ENCODE measurements around the gene GPR26.
"Not testable (repeated sequence)": the region's sequence is repeated elsewhere in the genome, so short reads cannot be mapped to it uniquely, and the experiment has no call there.

GPR26 gene

DNA sequence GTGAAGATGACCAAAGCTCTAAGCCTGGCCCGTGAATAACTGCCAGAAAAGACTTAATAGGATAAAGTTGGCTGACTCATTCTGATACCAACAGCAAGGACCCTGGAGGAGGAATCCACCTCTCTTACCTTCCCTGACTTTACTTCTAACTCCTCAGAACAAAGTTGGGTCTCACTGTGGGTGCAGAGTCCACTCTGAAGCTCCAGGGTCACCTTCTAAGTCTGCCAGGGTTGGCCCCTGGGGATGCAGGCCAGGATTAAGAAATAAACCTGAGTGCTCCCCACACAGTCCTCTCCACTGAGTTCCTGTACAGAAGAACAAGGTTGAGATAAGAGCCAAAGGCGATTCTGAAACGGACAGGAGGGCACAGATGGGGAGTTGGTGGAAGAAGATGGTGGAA lies 54.4 kb downstream of the GPR26 start:
- no peak for DNase-seq

DNA sequence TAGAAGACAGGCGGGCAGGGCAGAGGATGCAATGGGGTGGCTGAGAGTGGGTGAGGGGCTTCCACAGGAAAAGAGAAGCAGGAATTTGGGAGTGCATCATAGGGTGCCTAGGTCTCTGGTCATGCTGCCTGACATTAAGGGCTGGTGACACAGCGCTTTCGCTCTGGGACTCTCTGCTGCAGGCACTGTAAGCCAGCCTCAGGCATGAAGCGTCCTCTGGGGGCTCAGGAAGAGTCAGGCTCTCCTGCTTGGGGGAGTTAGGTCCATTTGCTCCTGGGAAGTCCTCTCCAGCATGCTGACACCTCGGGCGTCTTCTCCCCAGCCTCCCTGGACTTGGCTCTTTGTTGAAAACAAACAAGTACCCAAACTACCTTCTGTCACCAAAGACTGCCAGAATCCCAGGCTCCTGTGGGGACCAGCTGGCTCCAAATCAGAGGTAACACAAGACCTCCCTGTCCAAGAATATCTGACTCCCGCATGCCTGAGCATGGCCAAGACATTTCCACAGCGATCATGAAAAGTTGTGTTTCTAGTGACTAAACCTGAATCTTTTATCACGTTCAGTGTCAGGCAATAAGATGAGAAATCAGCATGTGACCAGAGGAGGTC lies 55.4 kb downstream of the GPR26 start:
- no peak for DNase-seq

DNA sequence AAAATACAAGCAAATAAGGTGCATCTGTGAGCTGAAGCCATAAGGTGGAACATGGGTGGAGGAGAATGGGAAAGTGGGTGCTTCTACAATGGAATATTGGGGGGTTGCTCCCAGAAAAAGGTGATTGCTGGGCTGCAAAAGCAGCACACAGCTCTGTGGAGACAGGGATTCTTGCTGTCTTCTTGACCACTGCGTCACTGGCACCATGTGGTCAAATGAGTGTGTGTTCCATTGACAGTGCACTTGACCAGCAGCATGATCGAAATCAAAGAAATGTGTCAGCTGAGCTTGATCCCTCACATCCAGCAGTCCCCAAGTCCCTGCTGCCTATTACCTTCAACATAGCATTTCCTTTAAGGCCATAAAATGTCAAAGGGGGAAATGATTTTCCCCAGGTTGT lies 56.2 kb downstream of the GPR26 start:
- DNase-seq, result no peak

DNA sequence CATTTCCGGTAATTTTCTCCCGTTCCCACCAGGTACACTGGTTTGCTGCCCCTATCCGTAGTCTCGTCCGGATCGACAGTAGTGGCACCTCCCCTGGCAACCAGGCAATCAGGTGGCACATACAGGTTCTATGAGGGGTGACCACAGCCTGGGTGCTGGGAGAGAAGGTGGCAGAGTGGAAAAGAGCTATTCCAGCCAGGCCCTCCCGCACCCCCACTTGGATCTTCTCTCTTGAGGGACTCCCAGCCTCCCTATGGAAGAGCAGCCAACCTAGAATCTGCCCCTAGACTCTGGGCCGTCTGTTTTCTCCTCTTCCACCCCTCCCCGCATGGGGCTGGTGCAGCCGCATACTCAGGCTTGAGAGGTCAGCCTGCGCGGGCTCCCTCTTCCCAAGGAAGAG lies 58.6 kb downstream of the GPR26 start:
- DNase-seq, result no peak

DNA sequence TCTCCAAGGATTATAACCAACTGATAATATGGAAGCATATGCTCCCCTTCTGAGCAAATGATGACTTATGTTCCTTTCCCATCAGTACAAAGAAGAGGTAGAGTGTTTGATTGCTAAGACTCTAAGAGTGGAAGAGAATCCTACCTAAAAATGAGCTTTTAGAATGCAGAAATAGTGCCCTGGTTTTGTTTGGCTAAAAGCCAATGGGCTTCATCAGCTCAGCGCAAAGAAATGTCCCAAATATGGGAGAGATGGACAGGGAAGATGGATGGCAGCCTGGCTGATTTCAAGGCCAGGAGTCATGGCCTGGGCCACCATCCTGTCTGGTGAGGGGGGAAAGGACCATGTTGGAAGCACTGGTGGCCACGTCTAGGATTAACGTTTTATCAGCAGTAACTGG lies 60.2 kb downstream of the GPR26 start:
- DNase-seq, result no peak

DNA sequence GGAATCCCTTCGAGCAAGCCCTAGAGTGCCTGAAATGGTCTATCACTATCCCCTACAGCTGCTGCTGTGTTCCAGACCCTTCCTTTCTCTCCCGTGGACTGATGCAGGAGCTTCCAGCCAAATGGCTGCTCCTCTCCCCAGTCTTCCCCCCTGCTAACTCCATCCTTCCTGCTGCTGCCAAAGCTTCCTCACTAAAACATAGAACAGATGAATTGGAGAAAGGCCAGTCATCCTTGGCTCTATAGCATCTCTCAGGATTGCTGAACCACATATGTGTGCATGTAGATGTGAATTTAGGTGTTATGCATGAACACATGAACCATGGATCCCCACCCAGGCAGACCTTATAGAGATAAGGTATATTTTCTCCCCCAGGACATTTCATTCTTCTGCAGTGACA lies 60.7 kb downstream of the GPR26 start:
- no peak for DNase-seq

DNA sequence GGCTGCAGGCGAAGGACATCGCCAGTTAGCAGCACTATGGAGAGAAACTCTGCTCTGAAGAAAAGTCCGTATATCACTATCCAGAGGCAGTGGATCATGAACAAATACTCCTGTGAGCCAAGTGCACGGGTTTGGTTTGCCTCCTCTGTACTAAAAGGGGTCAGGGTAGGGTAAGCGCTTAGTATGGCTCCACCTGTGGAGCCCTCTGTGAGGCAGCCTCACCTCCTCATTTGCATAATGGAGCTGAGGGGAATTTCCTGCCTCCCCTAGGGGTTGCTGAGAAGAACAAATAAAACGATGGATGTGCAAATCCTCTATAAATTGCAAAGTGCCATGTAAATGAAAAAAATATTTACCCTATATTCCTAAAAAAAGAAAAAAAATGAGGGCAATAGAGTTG lies 63.4 kb downstream of the GPR26 start:
- DNase-seq, result no peak

DNA sequence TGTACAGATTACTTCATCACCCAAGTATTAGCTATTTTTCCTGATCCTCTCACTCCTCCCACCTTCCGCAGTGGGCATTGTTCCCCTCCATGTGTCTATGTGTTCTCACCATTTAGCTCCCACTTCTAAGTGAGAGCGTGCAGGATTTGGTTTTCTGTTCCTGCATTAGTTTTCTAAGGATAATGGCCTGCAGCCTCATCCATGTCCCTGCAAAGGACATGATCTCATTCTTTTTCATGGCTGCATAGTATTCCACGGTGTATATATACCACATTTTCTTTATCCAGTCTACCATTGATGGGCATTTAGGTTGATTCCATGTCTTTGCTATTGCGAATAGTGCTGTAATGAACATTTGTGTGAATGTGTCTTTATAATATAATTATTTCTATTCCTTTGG lies 70.8 kb downstream of the GPR26 start:
- not testable (repeated sequence) for DNase-seq

DNA sequence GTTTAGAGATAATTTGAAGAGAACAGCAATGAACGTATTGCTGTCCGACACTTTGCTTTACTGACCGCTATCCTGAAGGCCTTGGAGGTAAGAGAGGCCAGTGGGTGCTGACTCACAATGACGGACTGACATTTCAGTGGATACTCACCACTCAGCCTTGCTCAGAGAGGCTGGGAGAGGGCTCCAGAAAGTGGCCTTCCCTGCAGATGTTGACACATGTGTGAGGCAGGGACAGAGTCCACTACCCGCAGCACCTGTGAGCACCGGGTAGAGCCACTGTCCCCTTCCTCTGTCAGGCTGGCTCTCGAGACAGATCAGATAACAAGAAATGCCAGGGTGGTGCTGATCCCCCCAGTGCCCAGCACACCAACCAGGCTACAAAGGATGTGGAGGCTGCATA lies 75.0 kb downstream of the GPR26 start:
- DNase-seq, result no peak

DNA sequence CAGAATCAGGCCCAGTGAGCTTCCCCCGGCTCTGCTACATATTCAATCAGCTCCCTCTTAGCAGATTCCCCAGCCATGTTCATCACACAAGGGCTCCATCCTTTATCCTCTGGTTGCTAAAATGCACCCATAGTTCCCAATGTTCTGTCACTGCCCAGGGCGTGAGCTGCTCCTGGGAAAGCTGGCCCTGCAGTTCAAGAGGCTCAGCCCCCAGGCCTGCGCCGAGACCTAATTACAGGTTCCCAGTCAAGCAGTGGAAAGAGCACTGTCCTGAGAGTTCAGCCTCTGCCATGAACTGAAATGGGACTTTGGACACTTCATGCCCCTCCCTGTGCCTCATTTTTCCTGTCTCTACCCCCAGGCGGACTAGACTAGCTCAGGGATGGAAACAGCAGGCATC lies 75.6 kb downstream of the GPR26 start:
- DNase-seq, result no peak

DNA sequence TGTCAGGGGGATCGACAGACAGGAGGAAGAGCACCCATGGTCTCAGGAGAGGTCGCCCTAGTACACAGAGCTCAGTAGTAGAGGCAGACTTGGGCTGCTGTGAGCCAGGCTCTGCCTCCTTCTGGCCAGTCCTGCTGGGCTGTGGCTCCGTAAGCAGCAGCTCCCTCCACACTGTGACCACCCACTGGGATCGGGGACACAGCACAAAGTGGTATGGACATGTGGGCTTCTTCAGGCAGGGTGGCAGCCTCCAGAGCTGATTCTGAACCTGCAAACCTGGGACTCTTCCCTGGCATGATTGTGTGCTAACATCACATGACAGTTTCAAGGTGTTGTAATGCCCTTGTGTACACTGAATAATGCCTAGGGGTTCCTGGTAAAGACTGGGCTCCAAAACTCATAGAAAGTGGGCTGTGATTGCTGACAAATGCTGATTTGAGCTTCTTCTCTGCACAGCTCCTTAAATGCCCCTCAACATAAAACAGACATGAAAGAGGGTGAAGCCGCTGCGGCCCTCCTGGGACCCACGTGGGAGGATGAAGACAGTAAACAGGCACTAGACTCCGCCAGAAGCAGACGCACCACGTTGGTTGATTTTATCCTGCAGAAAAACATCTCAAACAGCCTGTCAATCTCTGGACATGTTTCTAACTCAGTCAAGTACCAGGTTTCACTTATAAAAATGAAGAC lies 76.7 kb downstream of the GPR26 start:
- no peak for DNase-seq

DNA sequence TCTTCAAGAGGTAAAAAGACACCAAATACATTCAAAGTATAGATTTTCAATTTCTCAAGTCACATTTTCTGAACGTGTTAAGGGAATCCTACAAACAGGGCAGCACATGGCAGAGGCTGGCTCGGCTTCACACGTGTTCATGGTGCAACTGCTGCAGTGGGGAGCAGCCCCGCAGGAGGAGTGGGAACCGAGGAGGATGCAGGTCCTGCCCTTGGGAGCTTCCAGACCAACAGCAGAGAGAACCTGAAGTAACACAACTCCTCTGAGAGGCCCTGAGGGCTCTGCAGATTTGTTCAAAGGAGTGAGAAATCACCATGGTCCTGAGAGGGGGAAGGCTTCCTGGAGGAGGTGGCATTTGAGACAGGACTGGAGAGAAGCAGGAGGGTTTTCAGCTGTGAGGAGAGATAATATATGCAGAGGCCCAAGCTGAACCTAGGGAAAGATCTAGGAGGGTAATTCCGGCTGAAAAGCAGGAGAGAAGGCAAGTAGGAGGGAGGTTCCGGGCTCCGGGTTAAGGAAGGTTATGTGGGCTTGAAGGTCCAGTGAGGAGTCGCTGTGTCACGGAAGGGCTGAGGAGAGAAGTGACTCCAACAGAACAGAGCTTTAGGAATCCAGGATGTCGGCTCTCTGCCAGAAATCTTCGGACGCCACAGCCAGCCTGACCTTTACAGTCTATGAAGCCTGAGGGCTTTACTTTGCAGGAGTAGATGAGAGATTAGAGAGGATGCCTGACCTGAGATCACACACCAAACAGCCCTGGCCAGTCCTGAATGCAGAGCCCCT lies 77.5 kb downstream of the GPR26 start:
- no peak for DNase-seq

DNA sequence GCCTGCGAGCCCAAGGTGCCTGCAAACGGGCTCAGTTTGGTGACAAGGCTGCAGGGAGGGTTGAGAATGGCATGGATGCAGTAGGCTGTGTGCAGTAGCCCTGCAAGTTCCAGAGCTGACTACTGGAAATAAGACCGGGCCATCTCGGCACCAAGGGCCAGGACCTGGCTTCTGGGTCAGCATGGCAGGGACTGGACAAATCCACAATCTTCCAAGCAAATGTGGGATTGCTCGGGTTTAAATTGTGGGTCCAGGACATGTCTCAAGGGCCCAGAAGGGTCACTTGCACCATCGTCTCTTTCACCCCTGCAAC lies 78.0 kb downstream of the GPR26 start:
- DNase-seq, result no peak
